Measurements from ENCODE around the gene SEMA6B. TPM values are rescaled to one million over a fixed set of nuclear protein-coding genes. Genes with fewer than 3 reads are reported as not detected.

SEMA6B gene
- total and polyA plus RNA-seq, 2 of the 4 experiments (the other 2 are of a cell fraction) = 0.18 to 0.72 TPM

GRCh38 chr19:4570916-4571304 lies 11.4 kb upstream of the SEMA6B start:
- H4K8ac ChIP-seq (ENCODE audit: low read depth in 2 of 2, low read length in 2 of 2) = no peak overlapping the region
- H3K23ac ChIP-seq (ENCODE audit: low read depth, low read length) = no peak overlapping the region
- H3K27ac ChIP-seq (ENCODE audit: insufficient read depth, low read length) = no peak overlapping the region
- TF ChIP-seq RAD21 (IDR thresholded peaks at IDR 0.05; ENCODE audit: low read length) (no peak), POLR2A (IDR thresholded peaks at IDR 0.05; ENCODE audit: low read depth, low read length) (no peak), MAZ (IDR thresholded peaks at IDR 0.05; ENCODE audit: borderline replicate concordance, low read depth, low read length) (no peak), MAFK (IDR thresholded peaks at IDR 0.05; ENCODE audit: low read depth, low read length) (no peak), NFE2L2 (IDR thresholded peaks at IDR 0.05; ENCODE audit: low read depth, low read length) (no peak), RCOR1 (IDR thresholded peaks at IDR 0.05; ENCODE audit: insufficient replicate concordance, low read length) (no peak), CEBPB (IDR thresholded peaks at IDR 0.05; ENCODE audit: low read depth, low read length) (no peak), MXI1 (IDR thresholded peaks at IDR 0.05; ENCODE audit: borderline replicate concordance, low read depth, low read length) (no peak), USF2 (IDR thresholded peaks at IDR 0.05; ENCODE audit: low read depth, low read length) (no peak), ELK1 (IDR thresholded peaks at IDR 0.05; ENCODE audit: borderline replicate concordance, low read depth, low read length) (no peak), RFX5 (IDR thresholded peaks at IDR 0.05; ENCODE audit: low read depth, low read length) (no peak), CHD1 (IDR thresholded peaks at IDR 0.05; ENCODE audit: low read depth, low read length) (no peak), SMC3 (IDR thresholded peaks at IDR 0.05; ENCODE audit: low read depth, low read length) (no peak), FOS (IDR thresholded peaks at IDR 0.05; ENCODE audit: low read depth, low read length) (no peak)
- no peak overlapping the region for H3K9ac ChIP-seq (ENCODE audit: low read depth, low read length)
- DNase-seq (no peak), ATAC-seq (ENCODE audit: low read depth) (no peak)
- no peak overlapping the region for H2BK120ac ChIP-seq (ENCODE audit: low read depth, low read length)
- no peak overlapping the region for H2BK20ac ChIP-seq (ENCODE audit: low read depth, low read length)
- BruUV-seq (replicated peaks) = no TSS peak
- no peaks in the 10 kb centered on the region for H4K20me1 ChIP-seq (ENCODE audit: insufficient read depth, low read length)
- H3K9me3 ChIP-seq (ENCODE audit: control insufficient read depth, insufficient read depth, low read length) = no peaks in the 10 kb centered on the region
- H3K4me1 ChIP-seq (ENCODE audit: control insufficient read depth, insufficient read depth, low read length) = peaks cover 9% of the 10 kb centered on the region
- H3K18ac ChIP-seq (ENCODE audit: low read depth, low read length) = no peak overlapping the region
- no peaks in the 10 kb centered on the region for H3K79me1 ChIP-seq (ENCODE audit: low read depth in 1 of 2, low read length in 2 of 2)
- in situ Hi-C loops (cut with MboI; ENCODE audit: low sequenced_read_pairs) (no loop called here), intact Hi-C loops (cut with micrococcal nuclease) (no loop called here), dilution Hi-C loops (cut with HindIII; ENCODE audit: low sequenced_read_pairs, unreplicated experiment) (no loop called here)
- WGBS, 2 experiments (ENCODE audit: extremely low coverage in 2 of 2, insufficient read length in 1 of 2) = no CpG with 5 or more reads among the region's 5 CpGs
- H2AFZ ChIP-seq (replicated peaks; ENCODE audit: low read length, poor library complexity) = no peak overlapping the region
- H4K91ac ChIP-seq (ENCODE audit: insufficient read depth, low read depth, low read length) = no peak overlapping the region
- no peak overlapping the region for H3K4ac ChIP-seq (ENCODE audit: low read depth, low read length)
- no peak overlapping the region for H3K56ac ChIP-seq (ENCODE audit: extremely low read depth, insufficient read depth, low read length)
- H3K4me2 ChIP-seq (ENCODE audit: low read depth, low read length) = no peak overlapping the region
- no peaks in the 10 kb centered on the region for H3K36me3 ChIP-seq (ENCODE audit: control insufficient read depth, insufficient read depth, low read length)
- H4K5ac ChIP-seq (ENCODE audit: low read depth, low read length) = no peak overlapping the region
- no peaks in the 10 kb centered on the region for H3K27me3 ChIP-seq (ENCODE audit: control insufficient read depth, insufficient read depth, low read length)
- ChIA-PET POLR2A (ENCODE audit: unreplicated experiment) (no interaction called here), CTCF (no interaction called here)
- H2BK5ac ChIP-seq (ENCODE audit: low read depth, low read length, poor library complexity, severe bottlenecking) = no peak overlapping the region
- no peak overlapping the region for H2AK9ac ChIP-seq (replicated peaks; ENCODE audit: low read depth, low read length, poor library complexity)
- peak overlapping the region; percentile 21; the same call in 1 of the 2 replicates for H2AK5ac ChIP-seq (ENCODE audit: low read depth, low read length)
- peaks cover 5% of the 10 kb centered on the region; the same call in 1 of the 2 replicates for H3K9me1 ChIP-seq (ENCODE audit: insufficient read depth, low read length)
- no peak overlapping the region for H3K4me3 ChIP-seq (ENCODE audit: insufficient read depth, low read depth, low read length)
- no peak overlapping the region for H3K14ac ChIP-seq (replicated peaks; ENCODE audit: low read depth, low read length)
- no peak overlapping the region for H2BK15ac ChIP-seq (ENCODE audit: low read depth, low read length)
